HepG2 (cell line): Measurements from ENCODE around the gene DNMBP. TPM values are rescaled to one million over a fixed set of nuclear protein-coding genes. Genes with fewer than 3 reads are reported as not detected.
A peak's percentile ranks its signal among the peaks of the same experiment; 100 is the strongest.

Experiments
- BCL3 ChIP-seq: sonication (generic); formaldehyde crosslinking; IDR thresholded peaks from 2 replicates; pipeline ENCODE4 v1.5.1; 2020; ENCODE audit warnings: mild to moderate bottlenecking, missing genetic modification reagents, moderate library complexity
- EP300 ChIP-seq, 3 experiments: sonication (generic) in 1 of 3; formaldehyde crosslinking in 1 of 3; IDR thresholded peaks; 2 replicates each; pipeline versions ENCODE4 v1.5.1 to v1.6.1; 2011 to 2020; ENCODE audit warnings: low read depth in 2 of 3, low read length in 2 of 3, borderline replicate concordance in 1 of 3, improper control_type of control experiment in 1 of 3, mild to moderate bottlenecking in 1 of 3, missing genetic modification reagents in 1 of 3, moderate library complexity in 1 of 3
- FLYWCH1 ChIP-seq: sonication (generic); formaldehyde crosslinking; IDR thresholded peaks from 2 replicates; pipeline ENCODE4 v1.8.1; 2023; ENCODE audit warnings: mild to moderate bottlenecking, missing genetic modification reagents
- GMEB1 ChIP-seq: sonication (generic); formaldehyde crosslinking; IDR thresholded peaks from 2 replicates; pipeline ENCODE4 v1.5.1; 2020; ENCODE audit warnings: missing genetic modification reagents, mild to moderate bottlenecking, borderline replicate concordance
- HNF4A ChIP-seq: sonication (generic); formaldehyde crosslinking; IDR thresholded peaks from 2 replicates; pipeline ENCODE4 v1.4.0; 2020; ENCODE audit warnings: missing genetic modification reagents
- JUN ChIP-seq: sonication (generic); formaldehyde crosslinking; IDR thresholded peaks from 2 replicates; pipeline ENCODE4 v1.4.0; 2020; ENCODE audit warnings: mild to moderate bottlenecking, missing genetic modification reagents
- JUND ChIP-seq: sonication (generic); formaldehyde crosslinking; IDR thresholded peaks from 2 replicates; pipeline ENCODE4 v1.8.0; 2022; ENCODE audit warnings: mild to moderate bottlenecking, missing genetic modification reagents
- SMC3 ChIP-seq: IDR thresholded peaks from 2 replicates; pipeline ENCODE4 v1.6.1; 2011; ENCODE audit warnings: low read length, improper control_type of control experiment
- SMYD3 ChIP-seq: sonication (generic); formaldehyde crosslinking; IDR thresholded peaks from 2 replicates; pipeline ENCODE4 v1.8.1; 2023; ENCODE audit warnings: mild to moderate bottlenecking, missing genetic modification reagents
- SNAPC2 ChIP-seq: sonication (generic); formaldehyde crosslinking; IDR thresholded peaks from 2 replicates; pipeline ENCODE4 v1.8.1; 2022; ENCODE audit warnings: mild to moderate bottlenecking, missing genetic modification reagents
- SRY ChIP-seq: sonication (generic); formaldehyde crosslinking; IDR thresholded peaks from 2 replicates; pipeline ENCODE4 v1.8.0; 2022; ENCODE audit warnings: mild to moderate bottlenecking, missing genetic modification reagents
- TRAFD1 ChIP-seq: sonication (generic); formaldehyde crosslinking; IDR thresholded peaks from 2 replicates; pipeline ENCODE4 v1.5.1; 2020; ENCODE audit warnings: missing genetic modification reagents, mild to moderate bottlenecking, borderline replicate concordance
- ZNF33A ChIP-seq: sonication (generic); formaldehyde crosslinking; IDR thresholded peaks from 2 replicates; pipeline ENCODE4 v1.5.1; 2020; ENCODE audit warnings: missing genetic modification reagents, mild to moderate bottlenecking, moderate library complexity, borderline replicate concordance
- ZNF512 ChIP-seq: sonication (generic); formaldehyde crosslinking; IDR thresholded peaks from 2 replicates; pipeline ENCODE4 v1.4.0; 2020; ENCODE audit warnings: mild to moderate bottlenecking, missing genetic modification reagents
- polyA plus RNA-seq, 8 experiments: library from polyadenylated mRNA; depleted of rRNA in 3 of 8; stranded (reverse) in 7 of 8; unstranded in 1 of 8; fragments of >200 nt; fragmentation: Illumina TruSeq in 4 of 8; extraction: Trizol in 4 of 8; gene quantifications; 2 replicates each; pipeline versions ENCODE4 v1.2.1 to v1.2.3, GENCODE V29; 2011 to 2016; ENCODE audit warnings: low read depth in 4 of 8, missing spikeins in 1 of 8, mixed read lengths in 1 of 8; ENCODE audit not compliant: insufficient read depth in 1 of 8
- total RNA-seq, 5 experiments: library from RNA; depleted of rRNA; stranded (reverse); fragments of >200 nt; fragmentation: Illumina TruSeq; extraction: Trizol; gene quantifications; 2 replicates each; pipeline ENCODE4 v1.2.3, GENCODE V29; 2016; ENCODE audit warnings: low read depth in 1 of 5
- TF ChIP-seq, protein P1 (sequence below): sonication (generic); formaldehyde crosslinking; IDR thresholded peaks from 2 replicates; pipeline ENCODE4 v1.5.0; 2020; ENCODE audit warnings: missing genetic modification reagents
- TF ChIP-seq, protein P2 (sequence below): sonication (generic); formaldehyde crosslinking; conservative IDR thresholded peaks from 2 replicates; pipeline ENCODE4 v1.4.0; 2020; ENCODE audit warnings: missing genetic modification reagents
- TF ChIP-seq, protein P3 (sequence below): sonication (generic); formaldehyde crosslinking; conservative IDR thresholded peaks from 2 replicates; pipeline ENCODE4 v1.8.0; 2022; ENCODE audit warnings: mild to moderate bottlenecking, moderate library complexity, missing genetic modification reagents

Gene DNMBP
- total and polyA plus RNA-seq, 2 of the 13 experiments (the other 11 are each of a cell fraction or from before 2014, with no cell fraction given) = 3.6 to 6.3 TPM

GRCh38 chr10:99927721-99928280, 81.9 kb downstream of the DNMBP start (continued):
- peak in 1 of 2 experiments; percentile 65; a peak in 2 of 4 replicates for TF ChIP-seq EP300 (IDR thresholded peaks at IDR 0.05; ENCODE audit: low read depth in 2 of 2, low read length in 2 of 2)
- TF ChIP-seq EP300 (CRISPR knock-in tag; IDR thresholded peaks at IDR 0.05; ENCODE audit: borderline replicate concordance) = no peak
- TF ChIP-seq GMEB1 = no peak
- no peak for TF ChIP-seq TRAFD1 (CRISPR knock-in tag)
- peak; percentile 88 for TF ChIP-seq HNF4A (CRISPR knock-in tag)
- no peak for TF ChIP-seq FLYWCH1 (CRISPR knock-in tag)
- TF ChIP-seq ZNF33A (CRISPR knock-in tag) = no peak
- TF ChIP-seq, protein P1, sequence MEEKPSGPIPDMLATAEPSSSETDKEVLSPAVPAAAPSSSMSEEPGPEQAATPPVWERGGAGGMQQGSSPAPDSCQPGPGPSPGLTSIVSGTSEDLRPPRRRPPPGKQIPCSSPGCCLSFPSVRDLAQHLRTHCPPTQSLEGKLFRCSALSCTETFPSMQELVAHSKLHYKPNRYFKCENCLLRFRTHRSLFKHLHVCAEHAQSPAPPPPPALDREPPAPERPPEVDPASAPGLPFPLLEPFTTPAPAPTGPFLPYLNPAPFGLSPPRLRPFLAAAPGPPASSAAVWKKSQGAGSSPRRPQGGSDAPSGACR (CRISPR knock-in tag) = no peak
- no peak for TF ChIP-seq JUND (CRISPR knock-in tag)
- TF ChIP-seq, protein P2, sequence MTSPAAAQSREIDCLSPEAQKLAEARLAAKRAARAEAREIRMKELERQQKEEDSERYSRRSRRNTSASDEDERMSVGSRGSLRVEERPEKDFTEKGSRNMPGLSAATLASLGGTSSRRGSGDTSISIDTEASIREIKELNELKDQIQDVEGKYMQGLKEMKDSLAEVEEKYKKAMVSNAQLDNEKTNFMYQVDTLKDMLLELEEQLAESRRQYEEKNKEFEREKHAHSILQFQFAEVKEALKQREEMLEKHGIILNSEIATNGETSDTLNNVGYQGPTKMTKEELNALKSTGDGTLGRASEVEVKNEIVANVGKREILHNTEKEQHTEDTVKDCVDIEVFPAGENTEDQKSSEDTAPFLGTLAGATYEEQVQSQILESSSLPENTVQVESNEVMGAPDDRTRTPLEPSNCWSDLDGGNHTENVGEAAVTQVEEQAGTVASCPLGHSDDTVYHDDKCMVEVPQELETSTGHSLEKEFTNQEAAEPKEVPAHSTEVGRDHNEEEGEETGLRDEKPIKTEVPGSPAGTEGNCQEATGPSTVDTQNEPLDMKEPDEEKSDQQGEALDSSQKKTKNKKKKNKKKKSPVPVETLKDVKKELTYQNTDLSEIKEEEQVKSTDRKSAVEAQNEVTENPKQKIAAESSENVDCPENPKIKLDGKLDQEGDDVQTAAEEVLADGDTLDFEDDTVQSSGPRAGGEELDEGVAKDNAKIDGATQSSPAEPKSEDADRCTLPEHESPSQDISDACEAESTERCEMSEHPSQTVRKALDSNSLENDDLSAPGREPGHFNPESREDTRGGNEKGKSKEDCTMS (CRISPR knock-in tag) = no peak
- TF ChIP-seq ZNF512 (CRISPR knock-in tag) = no peak
- TF ChIP-seq SMC3 = no peak
- TF ChIP-seq BCL3 (CRISPR knock-in tag) = no peak
- TF ChIP-seq SRY = no peak
- TF ChIP-seq, protein P3, sequence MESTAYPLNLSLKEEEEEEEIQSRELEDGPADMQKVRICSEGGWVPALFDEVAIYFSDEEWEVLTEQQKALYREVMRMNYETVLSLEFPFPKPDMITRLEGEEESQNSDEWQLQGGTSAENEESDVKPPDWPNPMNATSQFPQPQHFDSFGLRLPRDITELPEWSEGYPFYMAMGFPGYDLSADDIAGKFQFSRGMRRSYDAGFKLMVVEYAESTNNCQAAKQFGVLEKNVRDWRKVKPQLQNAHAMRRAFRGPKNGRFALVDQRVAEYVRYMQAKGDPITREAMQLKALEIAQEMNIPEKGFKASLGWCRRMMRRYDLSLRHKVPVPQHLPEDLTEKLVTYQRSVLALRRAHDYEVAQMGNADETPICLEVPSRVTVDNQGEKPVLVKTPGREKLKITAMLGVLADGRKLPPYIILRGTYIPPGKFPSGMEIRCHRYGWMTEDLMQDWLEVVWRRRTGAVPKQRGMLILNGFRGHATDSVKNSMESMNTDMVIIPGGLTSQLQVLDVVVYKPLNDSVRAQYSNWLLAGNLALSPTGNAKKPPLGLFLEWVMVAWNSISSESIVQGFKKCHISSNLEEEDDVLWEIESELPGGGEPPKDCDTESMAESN (CRISPR knock-in tag) = no peak
- no peak for TF ChIP-seq SMYD3
- TF ChIP-seq JUN (CRISPR knock-in tag) = no peak
- TF ChIP-seq SNAPC2 (CRISPR knock-in tag) = no peak
